Transverse colon (tissue), 4 donors: ENCODE measurements around the gene RAB37.
A peak's percentile ranks its signal among the peaks of the same experiment; 100 is the strongest.

ENCODE experiments used
- EP300 ChIP-seq: sonication (generic); formaldehyde crosslinking; IDR thresholded peaks from one replicate; pipeline ENCODE4 v1.6.1; 2017; ENCODE audit warnings: antibody characterized with exemption, low read depth
- POLR2A ChIP-seq: fragments of 450-650 bp; IDR thresholded peaks from one replicate; pipeline ENCODE4 v1.6.1; 2016; ENCODE audit warnings: antibody characterized with exemption, mild to moderate bottlenecking, moderate library complexity
- POLR2AphosphoS5 ChIP-seq, 3 donors: sonication (generic); formaldehyde crosslinking; IDR thresholded peaks; one replicate each; pipeline ENCODE4 v1.6.1; 2016; ENCODE audit warnings: antibody characterized with exemption in 3 of 3
- TF ChIP-seq, protein P1 (sequence below), 5 experiments: fragments of 200-600 bp in 3 of 5; fragments of 450-650 bp in 2 of 5; sonication (generic) in 3 of 5; IDR thresholded peaks; 1 replicate in 2 of 5; 2 replicates in 3 of 5; pipeline ENCODE4 v1.5.1; 2016 to 2017; ENCODE audit warnings: antibody characterized with exemption in 5 of 5, inconsistent platforms in 3 of 5, mild to moderate bottlenecking in 2 of 5, moderate library complexity in 1 of 5

DNA sequence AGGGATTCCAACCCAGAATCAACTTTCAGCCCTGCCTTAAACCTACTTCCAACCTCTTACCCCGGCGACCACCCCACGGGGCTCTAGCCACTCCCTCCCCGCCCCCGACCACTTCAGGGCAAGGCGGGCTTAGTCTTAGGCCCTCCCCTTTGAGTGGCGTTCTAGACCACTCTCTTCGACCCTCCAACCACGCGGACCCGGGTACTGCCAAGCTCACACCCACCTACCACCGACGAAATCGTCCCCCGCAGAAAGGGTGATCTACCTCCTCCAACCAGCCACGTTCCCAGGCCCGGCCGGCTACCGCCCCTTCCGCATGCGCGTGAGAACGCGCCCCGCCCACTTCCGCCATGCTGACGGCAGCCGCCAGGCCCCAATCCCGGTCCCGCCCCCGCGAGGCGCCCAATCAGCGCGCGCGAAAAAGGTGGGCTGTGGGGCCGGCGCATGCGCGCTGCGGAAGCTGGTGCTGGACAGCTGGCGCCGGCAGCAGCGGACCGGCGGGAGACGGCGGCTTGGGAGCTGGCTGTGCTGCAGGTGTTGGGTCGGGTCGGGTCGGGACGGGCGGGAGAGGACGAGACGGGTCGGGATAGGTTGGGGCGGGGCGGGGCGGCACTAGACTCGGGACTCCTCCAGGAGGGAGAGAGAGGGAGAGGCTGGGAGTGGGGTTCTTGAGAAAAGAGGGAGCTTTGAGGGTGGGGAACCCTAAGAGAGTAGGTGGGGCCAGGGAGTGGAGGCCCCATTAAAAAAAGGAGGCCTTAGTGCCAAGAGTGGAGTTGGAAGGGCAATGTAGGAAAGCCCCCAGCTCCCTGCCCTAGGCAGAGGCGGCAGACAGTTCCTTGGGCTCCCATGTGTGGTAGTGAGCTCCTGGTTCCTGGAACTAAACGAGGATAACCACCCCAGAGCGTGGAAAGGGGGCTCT lies 39.2 kb downstream of the RAB37 start, which contains the start of gene NAT9:
- TF ChIP-seq POLR2AphosphoS5 (IDR thresholded peaks at IDR 0.05) (peak; percentile 73 to 82 (median 80)), EP300 (no peak), POLR2A (peak; percentile 57)
- TF ChIP-seq, protein P1, sequence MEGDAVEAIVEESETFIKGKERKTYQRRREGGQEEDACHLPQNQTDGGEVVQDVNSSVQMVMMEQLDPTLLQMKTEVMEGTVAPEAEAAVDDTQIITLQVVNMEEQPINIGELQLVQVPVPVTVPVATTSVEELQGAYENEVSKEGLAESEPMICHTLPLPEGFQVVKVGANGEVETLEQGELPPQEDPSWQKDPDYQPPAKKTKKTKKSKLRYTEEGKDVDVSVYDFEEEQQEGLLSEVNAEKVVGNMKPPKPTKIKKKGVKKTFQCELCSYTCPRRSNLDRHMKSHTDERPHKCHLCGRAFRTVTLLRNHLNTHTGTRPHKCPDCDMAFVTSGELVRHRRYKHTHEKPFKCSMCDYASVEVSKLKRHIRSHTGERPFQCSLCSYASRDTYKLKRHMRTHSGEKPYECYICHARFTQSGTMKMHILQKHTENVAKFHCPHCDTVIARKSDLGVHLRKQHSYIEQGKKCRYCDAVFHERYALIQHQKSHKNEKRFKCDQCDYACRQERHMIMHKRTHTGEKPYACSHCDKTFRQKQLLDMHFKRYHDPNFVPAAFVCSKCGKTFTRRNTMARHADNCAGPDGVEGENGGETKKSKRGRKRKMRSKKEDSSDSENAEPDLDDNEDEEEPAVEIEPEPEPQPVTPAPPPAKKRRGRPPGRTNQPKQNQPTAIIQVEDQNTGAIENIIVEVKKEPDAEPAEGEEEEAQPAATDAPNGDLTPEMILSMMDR (IDR thresholded peaks at IDR 0.05): no peak
